MG63 (cell line): ENCODE data around the gene ATP5MG. TPM values are rescaled to one million over a fixed set of nuclear protein-coding genes. Genes with fewer than 3 reads are reported as not detected.
A peak's percentile ranks its signal among the peaks of the same experiment; 100 is the strongest.

ENCODE experiments used
- DNase-seq: peaks from one replicate; pipeline ENCODE4 v3.0.0-alpha.2; 2020
- H3K27me3 ChIP-seq: fragments of 250-450 bp; sonication (Bioruptor Pico); 2 replicates; pipeline ENCODE4 v1.5.1; 2020; ENCODE audit warnings: mild to moderate bottlenecking, moderate library complexity
- H3K36me3 ChIP-seq: fragments of 250-450 bp; sonication (Bioruptor Pico); 2 replicates; pipeline ENCODE4 v1.5.1; 2020; ENCODE audit warnings: mild to moderate bottlenecking, moderate library complexity
- H3K4me3 ChIP-seq: fragments of 250-450 bp; sonication (Bioruptor Pico); 2 replicates; pipeline ENCODE4 v1.5.1; 2020; ENCODE audit warnings: mild to moderate bottlenecking, moderate library complexity
- H3K9me3 ChIP-seq: fragments of 250-450 bp; sonication (Bioruptor Pico); 2 replicates; pipeline ENCODE4 v1.5.1; 2020; ENCODE audit warnings: mild to moderate bottlenecking, moderate library complexity
- total RNA-seq: library from RNA; depleted of rRNA; stranded (reverse); fragments of >200 nt; shearing (Covaris generic); gene quantifications from 2 replicates; pipeline ENCODE4 v1.2.3, GENCODE V29; 2014; ENCODE audit warnings: low replicate concordance; rRNA removed

ATP5MG gene, protein sequence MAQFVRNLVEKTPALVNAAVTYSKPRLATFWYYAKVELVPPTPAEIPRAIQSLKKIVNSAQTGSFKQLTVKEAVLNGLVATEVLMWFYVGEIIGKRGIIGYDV
- 113 and 709 TPM in 2 replicates for total RNA-seq

- peaks cover 28% of the 10 kb centered on the region for H3K36me3 ChIP-seq
- peak within 1 kb of the TSS; percentile 92 for H3K4me3 ChIP-seq
- H3K9me3 ChIP-seq = no peaks in the 10 kb centered on the region
- H3K27me3 ChIP-seq = no peaks in the 10 kb centered on the region; the same call in 1 of the 2 replicates
- peak; percentile 88 for DNase-seq
Observed at GRCh38 chr11:118401151-118401879, at the start of gene ATP5MG. Gene ATP5MG (plus strand): TSS chr11:118401606. CDS start chr11:118401666, 60 bp downstream.

DNA sequence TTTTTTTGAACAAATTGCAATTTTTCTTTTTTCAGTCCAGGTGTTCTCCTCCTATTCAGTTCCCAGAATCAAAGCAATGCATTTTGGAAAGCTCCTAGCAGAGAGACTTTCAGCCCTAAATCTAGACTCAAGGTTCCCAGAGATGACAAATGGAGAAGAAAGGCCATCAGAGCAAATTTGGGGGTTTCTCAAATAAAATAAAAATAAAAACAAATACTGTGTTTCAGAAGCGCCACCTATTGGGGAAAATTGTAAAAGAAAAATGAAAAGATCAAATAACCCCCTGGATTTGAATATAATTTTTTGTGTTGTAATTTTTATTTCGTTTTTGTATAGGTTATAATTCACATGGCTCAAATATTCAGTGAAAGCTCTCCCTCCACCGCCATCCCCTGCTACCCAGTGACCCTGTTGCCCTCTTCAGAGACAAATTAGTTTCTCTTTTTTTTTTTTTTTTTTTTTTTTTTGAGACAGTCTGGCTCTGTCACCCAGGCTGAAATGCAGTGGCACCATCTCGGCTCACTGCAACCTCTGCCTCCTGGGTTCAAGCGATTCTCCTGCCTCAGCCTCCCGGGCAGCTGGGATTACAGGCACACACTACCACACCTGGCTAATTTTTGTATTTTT, 48.2 kb upstream of the ATP5MG start:
- Histone ChIP-seq H3K36me3 (no peaks in the 10 kb centered on the region), H3K9me3 (no peaks in the 10 kb centered on the region), H3K27me3 (peaks cover 27% of the 10 kb centered on the region), H3K4me3 (no peak overlapping the region)
- no peak for DNase-seq

DNA sequence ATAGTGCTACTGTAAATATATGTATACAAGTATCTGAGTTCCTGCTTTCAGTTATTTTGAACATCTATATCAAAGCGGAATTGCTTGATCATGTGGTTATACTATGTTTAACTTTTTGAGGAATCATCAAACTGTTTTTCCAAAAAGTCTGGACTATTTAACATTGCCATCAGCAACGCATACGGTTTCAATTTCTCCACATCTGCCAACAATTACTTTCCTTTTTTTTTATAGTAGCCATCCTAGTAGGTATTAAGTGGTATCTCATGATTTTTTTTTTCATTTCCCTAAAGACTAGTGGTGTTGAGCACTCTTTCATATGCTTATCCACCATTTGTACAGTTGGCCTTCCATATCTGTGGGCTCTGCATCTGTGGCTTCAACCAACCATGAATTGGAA, 43.3 kb upstream of the ATP5MG start:
- Histone ChIP-seq H3K9me3 (no peaks in the 10 kb centered on the region), H3K36me3 (peaks cover 3% of the 10 kb centered on the region; the same call in 1 of the 2 replicates), H3K4me3 (no peak overlapping the region), H3K27me3 (no peaks in the 10 kb centered on the region)
- DNase-seq = no peak

DNA sequence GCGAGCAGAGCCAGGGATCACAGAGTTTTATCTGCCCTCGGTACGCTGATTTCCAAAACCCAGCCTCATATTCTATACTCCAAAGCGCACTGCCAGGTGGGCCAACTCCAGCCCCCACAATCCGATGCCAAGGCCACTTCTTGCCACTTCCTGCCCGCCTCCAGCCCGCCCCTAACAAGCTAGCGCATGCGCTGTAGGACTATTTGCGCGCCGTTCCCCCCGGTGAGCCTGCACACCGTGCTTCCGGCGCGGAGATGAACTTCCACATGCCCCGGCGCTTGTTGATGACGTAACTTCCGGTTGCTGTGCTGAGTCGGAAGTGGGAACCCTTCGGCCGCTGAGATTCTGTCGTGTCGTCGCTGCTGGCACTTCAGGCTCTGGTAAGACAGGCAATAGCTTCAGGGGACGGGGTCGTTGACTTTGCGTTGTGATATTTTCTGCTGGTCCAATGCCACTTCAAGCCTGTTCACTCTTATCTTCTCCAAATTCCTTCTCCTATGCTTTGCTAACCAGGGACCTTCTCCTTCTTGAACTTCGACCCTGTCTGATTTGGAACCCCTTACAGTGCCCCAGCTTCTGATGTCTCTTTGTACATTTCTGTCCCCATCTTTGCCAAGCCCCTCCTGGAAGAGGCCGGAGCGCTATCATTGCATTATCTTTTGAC, 42.0 kb upstream of the ATP5MG start, which contains the start of gene UBE4A:
TSS of gene UBE4A (plus strand) at position 306 of the 664 bp plus-strand sequence. CDS start 5,481 bp downstream, outside the sequence.
- Histone ChIP-seq H3K9me3 (no peaks in the 10 kb centered on the region), H3K27me3 (no peaks in the 10 kb centered on the region), H3K4me3 (peak within 1 kb of the TSS; percentile 67), H3K36me3 (peaks cover 4% of the 10 kb centered on the region; the same call in 1 of the 2 replicates)
- DNase-seq = peak; percentile 92

DNA sequence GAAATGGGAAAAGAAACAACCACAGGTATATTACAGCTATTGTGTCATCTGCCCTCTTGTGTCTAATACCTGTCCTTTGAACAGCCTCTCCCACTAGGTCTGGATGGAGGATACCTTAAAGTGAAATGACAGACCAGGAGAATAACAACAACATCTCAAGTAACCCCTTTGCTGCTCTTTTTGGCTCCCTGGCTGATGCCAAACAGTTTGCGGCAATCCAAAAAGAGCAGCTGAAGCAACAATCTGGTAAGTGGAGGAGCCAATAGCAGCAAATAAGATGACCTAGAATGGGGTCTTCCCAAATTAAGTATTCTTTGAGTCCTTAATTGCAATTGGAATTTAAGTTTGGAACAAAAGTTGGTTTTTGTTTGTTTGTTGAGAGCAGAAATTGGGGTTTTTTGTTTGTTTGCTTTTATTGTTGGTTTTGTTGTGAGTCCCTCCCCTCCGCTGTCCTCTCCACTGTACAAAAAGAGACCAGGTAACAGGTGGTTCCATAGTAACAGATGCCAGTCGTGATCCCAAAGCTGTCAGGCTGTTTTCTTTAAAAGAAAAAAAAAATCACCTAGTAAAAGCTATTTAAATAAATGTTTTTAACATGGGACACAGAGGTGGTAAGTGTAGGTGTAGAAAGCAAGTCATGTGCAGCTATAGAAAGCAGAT, 36.3 kb upstream of the ATP5MG start:
- Histone ChIP-seq H3K27me3 (no peaks in the 10 kb centered on the region), H3K9me3 (no peaks in the 10 kb centered on the region), H3K36me3 (peaks cover 37% of the 10 kb centered on the region), H3K4me3 (no peak overlapping the region)
- no peak for DNase-seq

DNA sequence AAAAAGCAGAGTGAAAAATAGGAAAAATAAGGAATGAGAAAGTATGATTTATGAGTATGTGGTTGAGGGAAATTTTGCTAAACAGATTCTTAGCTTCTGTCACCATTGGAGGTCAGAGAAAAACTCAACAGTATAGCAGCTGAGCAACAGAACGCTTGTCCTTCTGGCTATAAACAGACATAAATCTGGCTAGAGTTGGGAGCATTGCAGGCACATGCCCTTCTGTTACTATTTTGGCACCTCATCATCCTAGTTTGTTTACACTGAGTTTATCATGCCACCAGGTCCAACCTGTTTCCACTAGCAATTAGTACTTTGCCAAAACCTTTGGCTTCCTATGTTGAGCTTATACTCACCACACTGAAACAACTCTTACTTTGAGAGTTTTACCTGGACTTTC, 35.1 kb upstream of the ATP5MG start:
- DNase-seq = no peak
- Histone ChIP-seq H3K9me3 (no peaks in the 10 kb centered on the region), H3K4me3 (no peak overlapping the region), H3K36me3 (peaks cover 46% of the 10 kb centered on the region), H3K27me3 (no peaks in the 10 kb centered on the region)

- Histone ChIP-seq H3K36me3 (peaks cover 63% of the 10 kb centered on the region), H3K4me3 (no peak overlapping the region), H3K27me3 (no peaks in the 10 kb centered on the region), H3K9me3 (no peaks in the 10 kb centered on the region)
- DNase-seq = no peak
Observed at GRCh38 chr11:118370774-118371173, 30.6 kb upstream of the ATP5MG start.

DNA sequence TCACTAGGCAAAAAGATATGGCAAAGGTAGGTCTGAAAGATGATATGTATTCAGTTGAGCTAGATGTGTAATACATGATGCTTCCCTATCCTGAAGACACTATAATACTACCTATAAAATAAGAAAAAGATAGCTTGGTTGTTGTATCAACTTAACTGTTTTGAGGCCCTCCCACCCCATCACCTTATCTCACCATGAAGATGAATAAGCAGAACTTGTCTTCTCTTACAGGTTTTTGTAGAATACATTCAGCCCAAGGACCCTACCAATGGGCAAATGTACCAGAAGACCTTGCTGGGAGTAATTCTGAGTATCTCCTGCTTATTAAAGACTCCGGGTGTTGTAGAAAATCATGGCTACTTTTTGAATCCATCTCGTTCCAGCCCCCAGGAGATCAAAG, 28.1 kb upstream of the ATP5MG start:
- no peak for DNase-seq
- peaks cover 73% of the 10 kb centered on the region for H3K36me3 ChIP-seq
- no peaks in the 10 kb centered on the region for H3K9me3 ChIP-seq
- H3K4me3 ChIP-seq = no peak overlapping the region
- no peaks in the 10 kb centered on the region for H3K27me3 ChIP-seq

DNA sequence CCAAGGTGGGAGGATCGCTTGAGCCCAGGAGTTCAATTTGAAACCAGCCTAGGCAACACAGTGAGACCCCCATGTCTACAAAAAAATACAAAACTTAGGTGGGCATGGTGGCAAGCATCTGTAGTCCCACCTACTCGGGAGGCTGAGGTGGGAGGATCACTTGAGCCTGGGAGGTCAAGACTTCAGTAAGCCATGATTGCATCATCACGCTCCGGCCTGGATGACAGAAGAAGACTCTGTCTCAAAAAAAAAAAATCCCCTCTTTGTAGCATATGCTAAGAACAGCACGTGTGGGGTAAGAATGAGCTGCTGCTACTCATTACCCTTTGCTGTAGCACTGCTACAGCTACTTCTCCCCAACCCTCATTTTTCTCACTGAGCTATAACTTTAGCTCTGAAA, 27.5 kb upstream of the ATP5MG start:
- Histone ChIP-seq H3K27me3 (no peaks in the 10 kb centered on the region), H3K4me3 (no peak overlapping the region), H3K36me3 (peaks cover 73% of the 10 kb centered on the region), H3K9me3 (no peaks in the 10 kb centered on the region)
- no peak for DNase-seq

- DNase-seq = no peak
- Histone ChIP-seq H3K27me3 (no peaks in the 10 kb centered on the region), H3K4me3 (no peak overlapping the region), H3K9me3 (no peaks in the 10 kb centered on the region), H3K36me3 (peaks cover 73% of the 10 kb centered on the region)
Observed at GRCh38 chr11:118374729-118375128, 26.7 kb upstream of the ATP5MG start.

DNA sequence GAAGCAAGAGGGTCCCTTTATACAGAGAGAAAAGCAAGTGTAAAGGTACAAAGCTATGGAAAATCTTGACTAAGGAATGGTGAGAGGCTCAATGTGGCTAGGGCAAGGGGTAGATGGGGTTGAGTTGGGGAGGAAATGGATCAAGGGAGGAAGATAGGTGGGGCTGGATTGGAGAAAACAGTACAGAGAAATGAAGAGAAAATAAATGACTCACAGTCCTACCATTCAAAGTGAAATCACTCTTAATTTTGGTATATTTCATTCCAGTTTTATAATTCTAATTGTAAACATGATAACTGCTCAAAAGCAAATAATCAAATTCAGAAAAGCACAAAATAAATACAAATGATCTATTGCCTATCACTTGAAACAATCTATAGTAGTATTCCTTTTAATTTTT, 25.4 kb upstream of the ATP5MG start:
- Histone ChIP-seq H3K36me3 (peaks cover 75% of the 10 kb centered on the region), H3K27me3 (no peaks in the 10 kb centered on the region), H3K9me3 (no peaks in the 10 kb centered on the region), H3K4me3 (no peak overlapping the region)
- DNase-seq = no peak

DNA sequence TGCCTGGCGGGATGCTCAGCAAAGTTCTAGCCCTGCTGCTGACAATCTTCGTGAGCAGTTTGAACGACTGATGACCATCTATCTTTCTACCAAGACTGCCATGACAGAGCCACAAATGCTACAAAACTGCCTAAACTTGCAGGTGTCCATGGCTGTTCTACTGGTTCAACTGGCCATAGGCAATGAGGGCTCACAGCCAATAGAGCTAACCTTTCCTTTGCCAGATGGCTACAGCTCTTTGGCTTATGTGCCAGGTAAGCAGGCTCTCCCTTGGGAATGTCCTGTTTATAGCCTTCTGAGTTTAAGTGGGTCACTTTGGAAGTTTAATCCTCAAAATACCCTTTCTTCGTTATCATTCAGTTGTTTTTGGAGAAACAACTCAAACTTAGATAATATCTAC, 21.9 kb upstream of the ATP5MG start:
- Histone ChIP-seq H3K36me3 (peaks cover 73% of the 10 kb centered on the region), H3K4me3 (no peak overlapping the region), H3K27me3 (no peaks in the 10 kb centered on the region), H3K9me3 (no peaks in the 10 kb centered on the region)
- no peak for DNase-seq

- H3K36me3 ChIP-seq = peaks cover 76% of the 10 kb centered on the region
- no peak overlapping the region for H3K4me3 ChIP-seq
- no peaks in the 10 kb centered on the region for H3K9me3 ChIP-seq
- no peak for DNase-seq
- no peaks in the 10 kb centered on the region for H3K27me3 ChIP-seq
Observed at GRCh38 chr11:118380571-118380970, 20.8 kb upstream of the ATP5MG start.

DNA sequence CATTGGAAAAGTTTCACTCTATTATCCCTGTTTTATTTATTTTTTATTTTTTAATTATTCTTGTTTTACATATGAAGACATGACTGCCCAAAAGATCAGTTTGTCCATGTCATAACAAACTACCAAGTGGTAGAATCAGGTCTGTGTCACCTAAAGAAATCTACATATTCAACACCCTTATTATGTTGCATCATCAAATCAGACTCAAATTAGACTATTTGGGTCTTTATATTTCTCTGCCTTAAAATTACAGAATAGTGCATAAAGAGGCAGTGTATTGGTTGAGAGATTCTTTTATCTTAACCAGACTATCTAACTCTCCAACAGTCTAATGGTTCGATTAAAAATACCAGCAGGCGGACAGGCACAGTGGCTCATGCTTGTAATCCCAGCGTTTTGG, 18.5 kb upstream of the ATP5MG start:
- Histone ChIP-seq H3K36me3 (peaks cover 83% of the 10 kb centered on the region), H3K27me3 (no peaks in the 10 kb centered on the region), H3K9me3 (no peaks in the 10 kb centered on the region), H3K4me3 (no peak overlapping the region)
- DNase-seq = no peak

- no peak for DNase-seq
- H3K36me3 ChIP-seq = peaks cover 80% of the 10 kb centered on the region
- H3K4me3 ChIP-seq = no peak overlapping the region
- no peaks in the 10 kb centered on the region for H3K27me3 ChIP-seq
- H3K9me3 ChIP-seq = no peaks in the 10 kb centered on the region
Observed at GRCh38 chr11:118383657-118384056, 17.7 kb upstream of the ATP5MG start.

- no peaks in the 10 kb centered on the region; the same call in 1 of the 2 replicates for H3K27me3 ChIP-seq
- no peak for DNase-seq
- no peak overlapping the region for H3K4me3 ChIP-seq
- no peaks in the 10 kb centered on the region for H3K9me3 ChIP-seq
- H3K36me3 ChIP-seq = peaks cover 33% of the 10 kb centered on the region
Observed at GRCh38 chr11:118396097-118396501, 5.3 kb upstream of the ATP5MG start.

GRCh38 chr11:118397448-118397847, 4.0 kb upstream of the ATP5MG start:
- Histone ChIP-seq H3K36me3 (peaks cover 26% of the 10 kb centered on the region), H3K27me3 (no peaks in the 10 kb centered on the region; the same call in 1 of the 2 replicates), H3K4me3 (no peak overlapping the region), H3K9me3 (no peaks in the 10 kb centered on the region)
- no peak for DNase-seq
